K562 (cell line): Measurements from ENCODE around the gene LCE2B. TPM values are rescaled to one million over a fixed set of nuclear protein-coding genes. Genes with fewer than 3 reads are reported as not detected.

ENCODE experiments used
- CBX2 ChIP-seq: fragments of 200-600 bp; sonication (generic); IDR thresholded peaks from one replicate; pipeline ENCODE4 v1.6.1; 2012; ENCODE audit warnings: mild to moderate bottlenecking, low read length, inconsistent platforms; ENCODE audit not compliant: insufficient read depth, poor library complexity, severe bottlenecking
- CC2D1A ChIP-seq: fragments of 450-650 bp; IDR thresholded peaks from 2 replicates; pipeline ENCODE4 v1.6.1; 2017; ENCODE audit warnings: mild to moderate bottlenecking
- DACH1 ChIP-seq: fragments of 450-650 bp; IDR thresholded peaks from 2 replicates; pipeline ENCODE4 v1.6.1; 2018; ENCODE audit not compliant: partially characterized antibody
- GATAD2A ChIP-seq: fragments of 450-650 bp; IDR thresholded peaks from 2 replicates; pipeline ENCODE4 v1.6.1; 2017
- PCBP2 ChIP-seq: fragments of 200-400 bp; formaldehyde crosslinking; IDR thresholded peaks from 2 replicates; pipeline ENCODE4 v1.6.1; 2018; ENCODE audit warnings: low read length, low read depth, mild to moderate bottlenecking, moderate library complexity; ENCODE audit not compliant: poor library complexity, severe bottlenecking
- SMARCA4 ChIP-seq: fragments of 450-650 bp; IDR thresholded peaks from 2 replicates; pipeline ENCODE4 v1.6.1; 2016
- TARDBP ChIP-seq: fragments of 450-650 bp; IDR thresholded peaks from 2 replicates; pipeline ENCODE4 v1.6.1; 2016
- XRCC4 ChIP-seq: IDR thresholded peaks from one replicate; pipeline ENCODE4 v1.6.1; 2011; ENCODE audit not compliant: insufficient read depth, insufficient read length; ENCODE audit errors: extremely low read depth
- polyA plus RNA-seq, 8 experiments: library from polyadenylated mRNA; depleted of rRNA in 4 of 8; stranded (reverse) in 5 of 8; unstranded in 3 of 8; fragments of >200 nt; fragmentation: Nextera tagmentation in 2 of 8; fragmentation: Illumina TruSeq in 1 of 8; extraction: Ambion mirVana in 2 of 8; extraction: Trizol in 1 of 8; gene quantifications; 2 replicates each; pipeline versions ENCODE4 v1.2.1 to v1.2.3, GENCODE V29; 2011 to 2014; ENCODE audit warnings: inconsistent platforms in 1 of 8, missing spikeins in 1 of 8
- total RNA-seq, 7 experiments: library from RNA; depleted of rRNA in 6 of 7; stranded (reverse); fragments of >200 nt in 6 of 7; fragmentation: Illumina TruSeq in 2 of 7; extraction: Trizol in 2 of 7; gene quantifications; 2 replicates each; pipeline versions ENCODE4 v1.2.1 to v1.2.3, GENCODE V29; 2011 to 2021; ENCODE audit warnings: low replicate concordance in 1 of 7
- TF ChIP-seq, protein P1 (sequence below): fragments of 450-650 bp; formaldehyde crosslinking; IDR thresholded peaks from 2 replicates; pipeline ENCODE4 v1.4.0; 2020; ENCODE audit warnings: mild to moderate bottlenecking, moderate library complexity
- TF ChIP-seq, protein P2 (sequence below): fragments of 200-400 bp; formaldehyde crosslinking; IDR thresholded peaks from 2 replicates; pipeline ENCODE4 v1.6.1; 2017; ENCODE audit warnings: mild to moderate bottlenecking, low read depth, low read length, moderate library complexity
- TF ChIP-seq, protein P3 (sequence below): sonication (generic); formaldehyde crosslinking; IDR thresholded peaks from 2 replicates; pipeline ENCODE4 v1.5.0; 2020; ENCODE audit warnings: missing genetic modification reagents

LCE2B gene
- total and polyA plus RNA-seq, 9 of the 15 experiments (the other 6 are each of a cell fraction or from before 2014, with no cell fraction given) = not detected

DNA sequence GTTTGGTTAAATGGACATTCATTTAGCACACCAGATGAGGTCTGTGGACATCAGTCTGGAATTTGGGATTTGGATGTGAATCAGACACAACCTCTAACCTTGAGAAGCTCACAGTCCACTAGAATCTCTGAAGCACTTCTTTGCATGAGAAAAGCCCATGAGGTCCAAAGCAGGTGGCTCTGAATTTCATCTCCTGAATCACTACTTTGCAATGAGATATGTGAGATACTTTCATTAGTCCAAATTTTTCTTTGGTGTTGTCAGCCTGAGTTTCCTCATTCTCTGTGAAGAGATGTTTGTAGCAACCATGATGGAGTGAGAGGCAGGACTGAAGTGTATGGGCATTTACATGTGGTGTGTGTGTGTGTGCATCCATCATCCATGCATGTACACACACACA is 39.3 kb upstream of the LCE2B start (continued):
- TF ChIP-seq CC2D1A (no peak), PCBP2 (no peak), CBX2 (no peak), TARDBP (no peak), XRCC4 (no peak), GATAD2A (no peak), DACH1 (no peak), SMARCA4 (no peak)
- TF ChIP-seq, protein P1, sequence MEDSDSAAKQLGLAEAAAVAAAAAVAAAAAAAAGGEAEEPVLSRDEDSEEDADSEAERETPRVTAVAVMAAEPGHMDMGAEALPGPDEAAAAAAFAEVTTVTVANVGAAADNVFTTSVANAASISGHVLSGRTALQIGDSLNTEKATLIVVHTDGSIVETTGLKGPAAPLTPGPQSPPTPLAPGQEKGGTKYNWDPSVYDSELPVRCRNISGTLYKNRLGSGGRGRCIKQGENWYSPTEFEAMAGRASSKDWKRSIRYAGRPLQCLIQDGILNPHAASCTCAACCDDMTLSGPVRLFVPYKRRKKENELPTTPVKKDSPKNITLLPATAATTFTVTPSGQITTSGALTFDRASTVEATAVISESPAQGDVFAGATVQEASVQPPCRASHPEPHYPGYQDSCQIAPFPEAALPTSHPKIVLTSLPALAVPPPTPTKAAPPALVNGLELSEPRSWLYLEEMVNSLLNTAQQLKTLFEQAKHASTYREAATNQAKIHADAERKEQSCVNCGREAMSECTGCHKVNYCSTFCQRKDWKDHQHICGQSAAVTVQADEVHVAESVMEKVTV = no peak
- TF ChIP-seq, protein P2, sequence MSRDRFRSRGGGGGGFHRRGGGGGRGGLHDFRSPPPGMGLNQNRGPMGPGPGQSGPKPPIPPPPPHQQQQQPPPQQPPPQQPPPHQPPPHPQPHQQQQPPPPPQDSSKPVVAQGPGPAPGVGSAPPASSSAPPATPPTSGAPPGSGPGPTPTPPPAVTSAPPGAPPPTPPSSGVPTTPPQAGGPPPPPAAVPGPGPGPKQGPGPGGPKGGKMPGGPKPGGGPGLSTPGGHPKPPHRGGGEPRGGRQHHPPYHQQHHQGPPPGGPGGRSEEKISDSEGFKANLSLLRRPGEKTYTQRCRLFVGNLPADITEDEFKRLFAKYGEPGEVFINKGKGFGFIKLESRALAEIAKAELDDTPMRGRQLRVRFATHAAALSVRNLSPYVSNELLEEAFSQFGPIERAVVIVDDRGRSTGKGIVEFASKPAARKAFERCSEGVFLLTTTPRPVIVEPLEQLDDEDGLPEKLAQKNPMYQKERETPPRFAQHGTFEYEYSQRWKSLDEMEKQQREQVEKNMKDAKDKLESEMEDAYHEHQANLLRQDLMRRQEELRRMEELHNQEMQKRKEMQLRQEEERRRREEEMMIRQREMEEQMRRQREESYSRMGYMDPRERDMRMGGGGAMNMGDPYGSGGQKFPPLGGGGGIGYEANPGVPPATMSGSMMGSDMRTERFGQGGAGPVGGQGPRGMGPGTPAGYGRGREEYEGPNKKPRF = no peak
- TF ChIP-seq, protein P3, sequence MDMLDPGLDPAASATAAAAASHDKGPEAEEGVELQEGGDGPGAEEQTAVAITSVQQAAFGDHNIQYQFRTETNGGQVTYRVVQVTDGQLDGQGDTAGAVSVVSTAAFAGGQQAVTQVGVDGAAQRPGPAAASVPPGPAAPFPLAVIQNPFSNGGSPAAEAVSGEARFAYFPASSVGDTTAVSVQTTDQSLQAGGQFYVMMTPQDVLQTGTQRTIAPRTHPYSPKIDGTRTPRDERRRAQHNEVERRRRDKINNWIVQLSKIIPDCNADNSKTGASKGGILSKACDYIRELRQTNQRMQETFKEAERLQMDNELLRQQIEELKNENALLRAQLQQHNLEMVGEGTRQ (CRISPR knock-in tag) = no peak
